Astrocyte of the spinal cord (primary cell): ENCODE measurements around the gene NKIRAS2.

Experiments
- DNase-seq: peaks from one replicate; pipeline ENCODE4 v3.0.0; 2011; ENCODE audit warnings: low read depth, low spot score
- H3K4me3 ChIP-seq: 2 replicates; pipeline ENCODE4 v1.5.1; 2011; ENCODE audit warnings: low read depth, mild to moderate bottlenecking, low read length, moderate library complexity
- CTCF ChIP-seq: IDR thresholded peaks from 2 replicates; pipeline ENCODE4 v1.5.1; 2012; ENCODE audit warnings: low read depth, mild to moderate bottlenecking, low read length, inconsistent platforms
- in situ Hi-C: cut with HindIII; loops from 2 replicates; pipeline ENCODE4 v1.10.0; 2017; ENCODE audit warnings: low sequenced_read_pairs

The NKIRAS2 gene

GRCh38 chr17:42072323-42073187 is 52.7 kb downstream of the NKIRAS2 start:
- no peak overlapping the region for H3K4me3 ChIP-seq
- TF ChIP-seq CTCF, result no peak
- no peak for DNase-seq
- in situ Hi-C loops, result no loop called here
